Smooth muscle cell of the coronary artery (primary cell): Measurements from ENCODE around the gene SNX8. TPM values are rescaled to one million over a fixed set of nuclear protein-coding genes. Genes with fewer than 3 reads are reported as not detected.

ENCODE experiments used
- total RNA-seq: library from RNA; depleted of rRNA; stranded (reverse); fragments of >200 nt; gene quantifications from 2 replicates; pipeline ENCODE4 v1.2.3, GENCODE V29; 2014; ENCODE audit warnings: low replicate concordance

SNX8 gene, protein sequence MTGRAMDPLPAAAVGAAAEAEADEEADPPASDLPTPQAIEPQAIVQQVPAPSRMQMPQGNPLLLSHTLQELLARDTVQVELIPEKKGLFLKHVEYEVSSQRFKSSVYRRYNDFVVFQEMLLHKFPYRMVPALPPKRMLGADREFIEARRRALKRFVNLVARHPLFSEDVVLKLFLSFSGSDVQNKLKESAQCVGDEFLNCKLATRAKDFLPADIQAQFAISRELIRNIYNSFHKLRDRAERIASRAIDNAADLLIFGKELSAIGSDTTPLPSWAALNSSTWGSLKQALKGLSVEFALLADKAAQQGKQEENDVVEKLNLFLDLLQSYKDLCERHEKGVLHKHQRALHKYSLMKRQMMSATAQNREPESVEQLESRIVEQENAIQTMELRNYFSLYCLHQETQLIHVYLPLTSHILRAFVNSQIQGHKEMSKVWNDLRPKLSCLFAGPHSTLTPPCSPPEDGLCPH
- 10.9 and 20.1 TPM in 2 replicates for total RNA-seq

DNA sequence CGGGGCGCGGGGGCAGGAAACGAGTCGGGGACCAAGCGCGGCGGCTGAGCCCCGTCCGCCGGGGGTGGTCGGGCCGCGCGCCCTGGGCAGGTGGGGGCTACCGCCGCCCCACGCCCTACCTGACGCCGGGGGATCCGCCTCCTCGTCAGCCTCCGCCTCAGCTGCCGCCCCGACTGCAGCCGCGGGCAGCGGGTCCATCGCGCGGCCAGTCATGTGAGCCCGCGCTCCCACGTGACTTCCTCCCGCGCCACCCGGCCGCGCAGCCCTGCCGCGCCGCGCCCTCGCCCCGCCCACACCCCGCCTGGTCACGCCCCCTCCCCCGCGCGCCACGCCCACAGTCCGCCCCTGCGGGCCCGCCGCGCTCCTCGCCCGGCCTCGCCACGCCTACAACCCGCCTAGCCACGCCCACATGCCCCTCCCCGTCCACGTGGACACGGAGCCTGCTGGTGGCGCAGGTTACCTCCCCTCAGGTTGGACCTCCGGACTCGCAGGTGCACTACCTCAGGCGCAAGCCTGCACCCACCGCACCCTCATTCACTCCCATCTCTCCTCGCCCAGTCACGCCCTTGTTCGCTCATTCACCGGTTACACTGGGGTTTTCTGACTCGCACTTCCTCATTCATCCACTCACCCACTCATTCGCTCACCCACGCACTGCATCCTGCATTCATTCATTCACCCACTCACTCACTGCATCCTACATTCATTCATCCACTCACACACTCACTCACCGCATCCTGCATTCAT, at the start of gene SNX8:
Gene SNX8 (minus strand): TSS at position 233 of the 747 bp plus-strand sequence. CDS start 20 bp downstream, at position 213.

DNA sequence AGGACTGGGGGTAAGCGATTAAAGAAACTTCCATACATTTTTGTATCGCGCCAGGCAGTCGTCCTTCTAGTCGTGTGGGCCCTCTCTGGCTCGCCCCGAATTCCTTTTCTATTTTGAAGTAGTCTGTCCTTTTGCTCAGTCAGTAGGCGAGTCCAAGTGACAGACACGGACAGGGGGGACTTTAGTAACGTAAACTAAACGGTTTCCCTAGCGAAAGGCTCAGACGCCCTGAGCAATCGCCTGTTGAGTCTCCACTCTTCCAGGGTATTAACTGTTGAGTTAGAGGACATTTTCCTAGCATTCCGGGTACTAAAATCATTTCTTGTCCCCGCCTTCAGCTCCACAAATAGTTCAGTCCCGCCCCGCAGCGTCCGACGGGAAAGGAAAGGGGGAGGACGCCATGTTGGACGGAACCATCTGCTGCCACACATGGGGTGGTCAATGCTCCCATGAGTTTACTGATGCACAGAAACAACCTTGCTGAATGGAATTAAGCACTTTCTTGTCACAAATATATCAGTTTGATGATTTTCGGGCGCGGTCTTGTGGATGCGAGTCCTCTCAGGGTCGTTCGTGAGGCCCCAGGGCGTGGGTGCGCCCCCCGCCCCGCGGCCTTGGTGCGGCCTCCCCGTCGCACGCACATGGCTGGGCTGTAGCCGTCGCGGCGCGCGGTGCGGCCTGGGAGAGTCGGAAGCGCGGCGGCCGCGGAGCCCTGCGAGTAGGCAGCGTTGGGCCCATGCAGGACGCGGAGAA, 40.1 kb upstream of the SNX8 start, which contains the start of gene EIF3B:
Gene EIF3B (plus strand): TSS at position 642 of the 753 bp plus-strand sequence. CDS start 95 bp downstream, at position 737.

DNA sequence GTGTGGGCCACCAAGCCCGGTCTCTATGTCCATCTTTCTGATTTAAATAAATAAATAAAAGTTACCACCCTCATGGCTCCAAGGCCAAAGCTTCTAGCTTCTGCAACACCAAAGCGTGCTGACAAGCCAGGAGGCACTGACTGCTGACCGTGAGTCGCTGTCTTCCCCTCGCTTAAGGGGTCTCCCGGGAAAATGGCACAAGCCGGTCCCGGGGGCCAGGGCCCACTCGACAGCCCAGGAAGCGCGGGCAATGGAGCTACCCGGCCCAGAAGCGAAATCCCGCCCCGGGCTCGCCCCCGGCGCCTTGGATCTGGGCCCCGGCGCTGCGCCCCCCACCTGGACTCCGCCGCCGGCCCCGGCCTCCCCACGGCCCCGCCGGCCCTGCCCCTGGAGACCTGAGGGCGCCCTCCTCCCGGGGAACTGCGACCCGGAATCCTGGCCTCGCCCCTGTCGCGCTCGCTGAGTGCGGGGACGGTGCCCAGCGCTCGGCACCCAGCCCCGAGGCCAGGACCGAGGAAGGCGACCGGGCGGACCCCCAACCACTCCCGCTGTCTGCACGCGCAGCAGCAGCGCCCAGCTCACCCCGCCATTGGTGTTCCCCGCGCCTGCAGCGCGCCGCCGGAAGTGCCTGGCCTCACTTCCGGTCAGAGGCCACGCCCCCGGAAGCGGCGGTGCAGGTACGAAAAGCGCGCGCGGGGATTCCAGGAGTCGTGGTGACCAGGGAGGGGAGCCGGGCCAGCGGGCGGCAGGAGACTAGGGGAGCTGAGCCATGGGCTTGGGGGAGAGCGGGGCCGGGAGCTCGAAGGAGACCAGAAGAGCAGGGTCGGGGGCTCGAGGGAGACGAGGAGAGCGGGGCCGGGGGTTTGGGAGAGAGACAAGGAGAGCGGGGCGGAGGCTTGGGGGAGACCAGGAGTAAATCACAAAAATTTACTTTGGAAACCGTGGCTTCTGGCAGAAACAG, 72.4 kb downstream of the SNX8 start, which contains the start of the genes MRM2 and NUDT1:
Gene MRM2 (minus strand): TSS at position 626 of the 961 bp plus-strand sequence. CDS start 36 bp downstream, at position 590.
Gene NUDT1 (plus strand): TSS at position 647 of the 961 bp plus-strand sequence. CDS start 2,349 bp downstream, outside the sequence.

DNA sequence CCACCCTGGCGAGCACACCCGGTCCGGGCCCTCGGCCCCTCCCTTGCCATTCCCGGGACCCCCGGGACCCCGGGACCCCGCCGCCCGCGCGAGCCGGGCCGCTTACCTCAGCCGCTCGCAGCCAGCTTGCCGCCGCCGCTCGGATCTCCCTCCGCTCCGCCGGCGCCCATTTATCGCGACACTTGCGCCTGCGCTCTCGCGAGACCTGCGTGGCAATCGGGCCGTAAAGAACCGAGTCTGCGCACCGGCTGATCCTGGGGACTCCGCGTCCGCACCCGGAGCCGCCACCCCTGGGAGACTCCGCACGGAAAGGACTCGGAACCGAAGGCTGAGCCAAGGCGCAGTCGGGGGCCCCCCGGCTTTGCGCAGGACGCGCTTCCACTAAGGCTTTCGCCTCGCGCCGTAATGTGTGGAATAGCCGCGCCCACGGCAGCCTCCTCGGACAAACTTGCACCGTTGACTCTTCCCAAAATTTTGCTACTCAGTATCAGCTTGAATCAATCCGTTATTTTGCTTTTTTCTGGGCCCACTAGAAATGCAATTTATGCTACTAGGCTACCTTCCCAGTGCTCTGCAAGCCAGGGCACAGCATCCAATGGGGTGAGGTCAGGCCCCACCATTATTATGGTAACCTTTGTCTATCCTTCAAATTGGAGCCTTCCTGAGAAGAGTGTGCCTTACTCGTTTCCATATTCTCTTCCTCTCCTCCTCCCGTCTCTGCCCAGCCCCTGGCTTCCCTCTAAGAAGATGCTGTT, 81.3 kb downstream of the SNX8 start, which contains the start of gene MAD1L1:
Gene MAD1L1 (minus strand): TSS at position 180 of the 755 bp plus-strand sequence. CDS start 2,812 bp downstream, outside the sequence.

Other genes with a start within 250 kb of the SNX8 start
- 53.6 and 59.3 TPM in 2 replicates for gene MAD1L1, start 81.5 kb downstream of the SNX8 start, total RNA-seq
- 10.1 and 14.4 TPM in 2 replicates for gene MRM2, start 72.2 kb downstream of the SNX8 start, total RNA-seq
- 29.5 and 32.7 TPM in 2 replicates for gene NUDT1, start 72.2 kb downstream of the SNX8 start, total RNA-seq
- gene EIF3B, start 40.4 kb upstream of the SNX8 start, total RNA-seq = 140 and 165 TPM in 2 replicates
- gene CHST12, start 89.2 kb upstream of the SNX8 start, total RNA-seq = 6.0 and 7.4 TPM in 2 replicates
- not detected in 2 replicates for gene GRIFIN, start 162.0 kb upstream of the SNX8 start, total RNA-seq
- 2.1 and 2.6 TPM in 2 replicates for gene LFNG, start 205.3 kb upstream of the SNX8 start, total RNA-seq
- 9.7 and 16.8 TPM in 2 replicates for gene BRAT1, start 241.1 kb upstream of the SNX8 start, total RNA-seq
- gene IQCE, start 244.5 kb upstream of the SNX8 start, total RNA-seq = 6.1 and 9.9 TPM in 2 replicates